Suprapubic skin (tissue), 4 donors: ENCODE data around the gene ITGB3BP.

Experiments
- CTCF ChIP-seq, 2 donors: fragments of 200-600 bp in 1 of 2; fragments of 450-650 bp in 1 of 2; sonication (generic) in 1 of 2; IDR thresholded peaks; one replicate each; pipeline ENCODE4 v1.5.1; 2016 to 2019; ENCODE audit warnings: antibody characterized with exemption in 2 of 2, mild to moderate bottlenecking in 1 of 2, moderate library complexity in 1 of 2
- EP300 ChIP-seq: sonication (generic); formaldehyde crosslinking; IDR thresholded peaks from one replicate; pipeline ENCODE4 v1.6.1; 2017; ENCODE audit warnings: antibody characterized with exemption
- POLR2A ChIP-seq, 2 donors: fragments of 450-650 bp; IDR thresholded peaks; one replicate each; pipeline ENCODE4 v1.6.1; 2017; ENCODE audit warnings: antibody characterized with exemption in 2 of 2, mild to moderate bottlenecking in 2 of 2, moderate library complexity in 2 of 2
- POLR2AphosphoS5 ChIP-seq, 3 donors: sonication (generic); formaldehyde crosslinking; IDR thresholded peaks; one replicate each; pipeline ENCODE4 v1.6.1; 2017; ENCODE audit warnings: antibody characterized with exemption in 3 of 3

DNA sequence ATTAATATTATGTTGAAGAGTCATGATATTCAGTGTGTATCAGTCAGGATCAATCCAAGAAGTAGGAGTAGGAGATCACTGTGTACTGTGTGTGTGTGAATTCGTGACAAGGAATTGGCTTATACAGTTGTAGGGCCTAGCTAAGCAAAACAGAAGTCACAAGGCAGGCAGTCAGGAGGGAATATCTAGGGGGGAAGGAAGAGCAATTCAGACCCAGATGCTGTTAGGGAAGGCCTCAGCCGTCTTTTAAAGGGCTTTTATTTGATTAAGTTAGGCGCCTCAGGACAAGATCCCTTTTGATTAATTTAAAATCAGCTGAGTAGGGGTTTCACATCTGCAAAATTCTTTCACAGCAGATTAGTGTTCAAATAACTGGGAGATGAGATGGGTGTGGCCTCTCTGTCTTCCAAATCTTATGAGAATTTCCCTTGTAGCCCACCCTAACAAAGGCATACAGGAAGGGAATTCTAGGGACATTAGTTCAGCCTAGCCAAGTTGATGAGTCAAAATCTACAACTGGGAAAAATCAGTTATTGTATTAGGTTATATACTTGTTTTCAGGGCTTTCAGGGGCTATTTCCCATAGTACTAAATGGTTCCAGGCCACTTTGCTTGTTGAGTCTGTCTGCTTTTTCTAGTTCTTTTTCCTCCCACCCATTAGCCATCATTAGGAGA lies 108.2 kb downstream of the ITGB3BP start:
- TF ChIP-seq POLR2AphosphoS5 (IDR thresholded peaks at IDR 0.05) (no peak), CTCF (IDR thresholded peaks at IDR 0.05) (no peak), POLR2A (IDR thresholded peaks at IDR 0.05) (no peak), EP300 (no peak)
